NAMALWA (cell line): Measurements from ENCODE around the gene FCHSD2.
"Not testable (repeated sequence)": the region's sequence is repeated elsewhere in the genome, so short reads cannot be mapped to it uniquely, and the experiment has no call there.

Experiments used
- DNase-seq: peaks from one replicate; pipeline ENCODE4 v3.0.0-alpha.2; 2015; ENCODE audit warnings: low spot score

FCHSD2 gene

GRCh38 chr11:72867970-72868369 is 274.1 kb downstream of the FCHSD2 start:
- no peak for DNase-seq

DNA sequence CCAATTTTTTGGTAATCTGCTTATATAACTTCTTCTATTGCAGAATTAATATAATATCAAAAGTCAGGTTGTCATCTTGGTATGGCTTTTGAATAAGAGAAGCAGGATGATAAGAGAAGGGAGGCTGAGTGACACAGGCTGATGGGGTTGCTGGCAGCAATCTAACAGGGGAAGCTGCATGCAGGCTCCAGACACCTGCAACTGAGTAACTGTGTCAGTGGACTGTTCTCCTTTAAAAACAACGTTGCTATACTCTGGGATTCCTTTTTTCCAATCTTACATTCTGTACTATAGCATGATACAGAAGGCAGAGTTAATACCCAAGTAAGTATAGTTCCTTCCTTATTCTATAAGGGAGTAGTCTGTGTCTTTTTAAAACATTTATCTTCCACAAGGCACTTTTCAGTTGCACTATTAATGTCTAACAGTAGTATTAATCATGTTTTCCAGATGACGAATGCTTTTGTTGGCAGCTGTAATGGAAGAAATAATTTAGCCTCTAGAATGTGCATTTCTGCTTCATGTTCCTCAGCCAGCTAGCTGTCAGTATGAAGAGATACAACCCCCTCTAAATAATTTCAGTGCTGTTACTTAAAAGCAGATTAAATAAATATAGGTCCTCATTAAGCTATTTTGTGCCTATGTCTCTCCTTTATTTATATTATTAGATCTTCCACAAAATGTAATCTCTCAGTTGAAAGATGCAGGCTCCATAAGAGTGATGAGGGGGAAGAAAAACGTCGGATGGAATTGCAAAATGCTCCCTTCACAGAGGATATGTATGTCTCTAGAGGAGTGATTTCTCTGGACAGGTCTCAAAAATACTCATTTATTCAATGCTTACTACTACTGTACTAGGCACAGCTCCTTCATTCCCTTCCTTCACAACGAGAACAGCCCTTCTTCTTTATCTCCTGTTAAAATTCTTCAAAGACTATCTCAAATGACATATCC is 277.1 kb downstream of the FCHSD2 start:
- DNase-seq: no peak

DNA sequence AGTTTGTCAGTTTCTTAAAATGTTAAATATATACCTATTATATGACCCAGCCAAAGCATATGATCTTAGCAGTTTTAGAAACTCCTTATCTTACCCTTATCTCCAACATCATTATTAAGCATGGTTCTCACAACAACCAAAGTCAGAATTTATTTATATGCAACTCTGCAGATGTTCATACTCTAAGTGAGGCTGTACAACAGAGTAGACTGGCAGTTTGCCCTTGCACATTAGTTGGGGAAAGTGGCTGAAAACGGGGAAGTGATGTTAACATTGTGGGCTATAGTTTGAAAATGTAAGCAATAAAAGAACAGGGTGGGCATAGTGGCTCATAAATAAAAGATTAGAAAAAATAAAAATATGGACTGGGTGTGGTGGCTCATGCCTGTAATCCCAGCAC is 278.2 kb downstream of the FCHSD2 start:
- DNase-seq: no peak

- no peak for DNase-seq
These were observed 279.0 kb downstream of the FCHSD2 start for GRCh38 chr11:72863091-72863490.

- DNase-seq: no peak
These were observed 281.5 kb downstream of the FCHSD2 start for GRCh38 chr11:72860592-72860991.

- no peak for DNase-seq
These were observed 282.1 kb downstream of the FCHSD2 start for GRCh38 chr11:72860010-72860409.

DNA sequence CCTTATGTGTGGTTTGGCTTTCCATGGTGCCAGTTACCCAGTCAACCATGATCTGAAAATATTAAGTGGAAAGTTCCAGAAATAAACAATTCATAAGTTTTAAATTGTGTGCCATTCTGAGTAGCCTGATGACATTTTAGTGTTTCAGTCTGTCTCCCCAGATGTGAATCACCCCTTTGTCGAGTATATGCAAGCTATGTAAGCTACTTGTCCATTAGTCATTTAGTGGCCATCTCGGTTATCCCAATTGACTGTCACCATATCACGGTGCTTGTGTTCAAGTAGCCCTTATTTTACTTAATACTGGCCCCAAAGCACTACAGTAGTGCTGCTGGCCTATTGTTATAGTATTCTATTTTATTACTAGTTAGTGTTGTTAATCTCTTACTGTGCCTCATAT is 283.0 kb downstream of the FCHSD2 start:
- DNase-seq: no peak

DNA sequence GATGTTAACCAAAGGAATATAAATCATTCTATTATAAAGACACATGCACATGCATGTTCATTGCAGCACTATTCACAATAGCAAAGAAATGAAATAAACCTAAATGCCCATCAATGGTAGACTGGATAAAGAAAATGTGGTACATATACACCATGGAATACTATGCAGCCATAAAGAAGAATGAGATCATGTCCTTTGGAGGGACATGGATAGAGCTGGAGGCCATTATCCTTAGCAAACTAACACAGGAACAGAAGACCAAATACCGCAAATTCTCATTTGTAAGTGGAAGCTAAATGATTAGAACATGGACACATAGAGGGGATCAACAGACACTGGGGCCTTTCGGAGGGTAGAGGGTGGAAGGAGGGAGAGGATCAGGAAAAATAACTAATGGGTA is 283.9 kb downstream of the FCHSD2 start:
- DNase-seq: not testable (repeated sequence)

- no peak for DNase-seq
These were observed 285.4 kb downstream of the FCHSD2 start for GRCh38 chr11:72856551-72857345.

DNA sequence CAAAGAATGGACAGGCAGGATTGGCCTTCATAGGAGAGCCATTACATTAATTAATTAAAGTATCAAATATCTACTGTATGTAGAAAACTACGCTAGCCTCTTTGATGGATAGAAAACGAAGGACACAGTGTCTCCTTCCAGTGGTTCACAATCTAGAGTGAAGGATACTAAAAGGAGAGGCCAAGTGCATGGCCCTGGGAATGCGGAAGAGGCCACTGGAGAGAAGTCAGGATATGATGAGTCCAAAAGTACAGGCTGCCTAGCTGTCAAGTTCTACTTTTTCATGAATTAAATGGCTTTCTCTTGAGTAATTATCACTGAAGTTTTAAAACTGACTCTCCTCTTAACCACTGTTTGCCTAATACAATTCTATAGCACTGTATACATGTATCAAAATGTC is 286.1 kb downstream of the FCHSD2 start:
- DNase-seq: no peak

DNA sequence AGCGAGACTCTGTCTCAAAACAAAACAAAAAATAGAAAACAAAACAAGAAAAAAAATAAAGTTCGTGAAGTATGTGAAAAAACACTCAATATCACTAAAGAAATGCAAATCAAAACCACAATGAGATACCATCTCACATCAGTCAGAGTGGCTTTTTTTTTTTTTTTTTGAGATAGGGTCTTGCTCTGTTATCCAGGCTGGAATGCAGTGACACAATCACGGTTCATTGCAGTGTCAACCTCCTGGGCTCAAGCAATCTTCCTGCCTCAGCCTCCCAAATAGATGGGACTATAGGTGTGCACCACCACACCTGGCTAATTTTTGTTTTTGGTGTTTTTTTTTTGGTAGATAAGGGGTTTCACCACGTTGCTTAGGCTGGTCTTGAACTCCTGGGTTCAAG is 290.4 kb downstream of the FCHSD2 start:
- no peak for DNase-seq

DNA sequence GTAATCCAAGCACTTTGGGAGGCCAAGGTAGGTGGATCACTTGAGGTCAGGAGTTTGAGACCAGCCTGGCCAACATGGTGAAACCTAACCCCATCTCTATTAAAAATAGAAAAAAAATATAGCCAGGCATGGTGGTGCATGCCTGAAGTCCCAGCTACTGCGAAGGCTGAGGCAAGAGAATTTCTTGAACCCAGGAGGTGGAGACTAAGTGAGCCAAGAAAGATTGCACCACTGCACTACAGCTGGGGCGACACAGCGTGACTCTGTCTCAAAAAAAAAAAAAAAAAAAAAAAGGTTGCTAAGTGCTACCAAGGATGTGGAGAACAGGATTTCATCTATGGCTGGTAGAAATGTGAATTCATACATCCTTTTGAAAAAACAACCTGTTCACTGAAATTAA is 291.3 kb downstream of the FCHSD2 start:
- no peak for DNase-seq

DNA sequence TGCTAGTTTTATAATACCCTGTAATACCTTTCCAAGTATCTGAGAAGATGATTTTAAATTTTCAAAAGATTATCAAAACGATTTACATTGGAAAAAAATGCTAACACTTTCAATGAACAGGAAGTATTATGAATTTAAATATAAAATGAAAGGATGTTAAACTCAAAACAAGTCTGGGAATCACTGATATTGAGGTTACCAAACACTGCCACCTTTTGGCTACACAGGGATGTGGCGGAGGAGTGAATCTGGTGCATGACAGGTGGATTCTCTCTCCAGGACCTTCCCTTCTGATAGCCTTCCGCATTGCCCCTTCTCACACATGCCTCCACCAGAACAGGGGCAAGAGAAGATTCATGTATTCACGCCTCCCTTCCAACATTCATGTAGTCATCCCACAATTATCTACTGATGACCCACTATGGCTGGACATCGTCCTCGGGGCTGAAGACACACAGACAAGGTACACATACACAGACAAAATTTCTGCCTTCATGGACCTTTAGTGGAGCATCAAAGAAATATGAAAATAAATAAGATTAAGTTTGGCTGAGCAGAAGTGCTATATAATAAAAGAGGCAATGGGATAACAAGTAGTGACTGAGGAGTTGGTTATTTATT is 293.2 kb downstream of the FCHSD2 start:
- peak; percentile 56 for DNase-seq

DNA sequence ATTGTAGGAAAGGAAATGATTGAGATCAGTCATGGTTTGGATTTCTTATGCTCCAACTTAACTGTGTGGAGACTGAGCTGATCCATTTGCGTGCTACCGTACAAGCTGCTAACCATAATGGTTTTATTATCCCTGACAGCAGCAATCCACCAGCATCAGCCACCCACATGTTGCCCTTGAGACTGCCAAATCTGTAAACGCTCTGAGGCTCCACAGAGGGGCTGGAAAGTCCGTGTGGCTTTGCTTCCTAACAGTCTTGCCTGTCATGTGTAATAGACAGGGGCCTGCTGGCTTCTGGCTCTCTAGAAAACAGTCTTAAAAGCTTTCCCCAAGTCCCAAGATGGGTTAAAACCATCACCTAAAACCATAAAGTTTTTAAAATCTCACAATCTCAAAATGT is 297.8 kb downstream of the FCHSD2 start:
- DNase-seq: no peak

GRCh38 chr11:72842653-72843330 is 299.3 kb downstream of the FCHSD2 start:
- no peak for DNase-seq

GRCh38 chr11:72842126-72842525 is 300.0 kb downstream of the FCHSD2 start:
- DNase-seq: no peak

- DNase-seq: no peak
These were observed 300.7 kb downstream of the FCHSD2 start for GRCh38 chr11:72841397-72841796.

GRCh38 chr11:72840780-72841179 is 301.3 kb downstream of the FCHSD2 start:
- no peak for DNase-seq

DNA sequence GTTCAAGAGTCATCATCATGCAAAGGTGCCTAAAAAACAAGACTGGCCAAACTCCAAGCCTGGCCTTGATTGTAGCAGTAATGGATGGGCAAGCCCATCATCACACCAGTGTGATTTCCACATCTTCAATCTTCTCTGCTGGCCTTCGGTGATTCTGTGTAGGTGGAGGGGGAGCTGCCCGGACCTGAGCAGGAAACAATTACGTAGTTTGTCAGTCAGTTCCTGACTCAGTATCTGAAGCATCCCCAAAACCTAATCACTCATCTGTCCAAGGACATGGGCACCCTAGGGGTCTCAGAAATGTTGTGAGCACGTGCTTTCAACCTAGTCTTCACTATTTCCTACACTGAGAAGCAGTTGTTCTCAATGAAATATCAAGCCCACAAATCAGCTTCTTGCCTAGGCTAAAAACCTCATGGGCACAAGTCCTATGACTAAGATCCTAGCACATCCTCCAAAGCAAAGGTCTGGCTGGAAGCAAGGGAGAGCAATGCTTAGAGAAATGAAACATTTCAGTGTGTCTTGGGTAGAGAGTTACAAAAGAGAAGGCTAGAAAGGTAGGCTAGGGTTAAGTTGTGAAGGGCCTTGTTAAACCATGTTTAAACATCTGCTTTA is 303.3 kb downstream of the FCHSD2 start:
- DNase-seq: no peak

DNA sequence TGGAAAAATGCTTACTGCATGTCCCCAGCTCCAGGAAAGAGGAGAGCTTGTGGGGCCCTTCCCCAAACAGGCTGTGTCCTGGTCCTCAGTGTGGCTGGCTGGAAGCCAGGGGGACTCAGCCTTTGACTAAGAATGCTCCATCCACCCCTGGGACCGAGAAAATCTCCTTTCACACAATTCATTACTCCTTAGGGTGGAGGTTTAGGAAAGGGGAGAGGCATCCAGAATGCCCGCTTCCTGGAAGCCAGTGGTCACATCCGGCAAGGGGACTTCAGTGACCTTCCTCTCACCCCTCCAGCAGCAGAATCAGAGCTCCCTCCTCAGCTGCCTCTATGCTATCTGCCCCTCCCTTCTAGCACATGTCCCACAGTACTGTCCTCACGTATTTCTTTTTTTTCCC is 306.0 kb downstream of the FCHSD2 start:
- DNase-seq: no peak

- peak; percentile 3 for DNase-seq
These were observed 307.2 kb downstream of the FCHSD2 start for GRCh38 chr11:72834905-72835304.
